Fibroblast of the aortic adventitia (primary cell): ENCODE results near the gene CTDSP1. TPM values are rescaled to one million over a fixed set of nuclear protein-coding genes. Genes with fewer than 3 reads are reported as not detected.
A peak's percentile ranks its signal among the peaks of the same experiment; 100 is the strongest.

Experiments used
- DNase-seq: peaks from one replicate; pipeline ENCODE4 v3.0.0-alpha.2; 2010; ENCODE audit warnings: low read depth
- H3K4me3 ChIP-seq: 2 replicates; pipeline ENCODE4 v1.5.1; 2011; ENCODE audit warnings: low read depth, mild to moderate bottlenecking, control low read depth, low read length, moderate library complexity
- small RNA-seq: library from RNA; depleted of rRNA; stranded (forward); fragments of <200 nt; gene quantifications from one replicate; pipeline ENCODE3, GENCODE V24; 2012
- total RNA-seq: library from RNA; depleted of rRNA; stranded (reverse); fragments of >200 nt; gene quantifications from 2 replicates; pipeline ENCODE4 v1.2.3, GENCODE V29; 2012; ENCODE audit warnings: low replicate concordance
- TF ChIP-seq, protein P1 (sequence below): IDR thresholded peaks from 2 replicates; pipeline ENCODE4 v1.5.1; 2011; ENCODE audit warnings: mild to moderate bottlenecking, low read length, control low read depth, inconsistent platforms; ENCODE audit not compliant: insufficient read depth

CTDSP1 gene
- total RNA-seq, 1 donor: 70.4 TPM

- no peak for DNase-seq
- TF ChIP-seq, protein P1, sequence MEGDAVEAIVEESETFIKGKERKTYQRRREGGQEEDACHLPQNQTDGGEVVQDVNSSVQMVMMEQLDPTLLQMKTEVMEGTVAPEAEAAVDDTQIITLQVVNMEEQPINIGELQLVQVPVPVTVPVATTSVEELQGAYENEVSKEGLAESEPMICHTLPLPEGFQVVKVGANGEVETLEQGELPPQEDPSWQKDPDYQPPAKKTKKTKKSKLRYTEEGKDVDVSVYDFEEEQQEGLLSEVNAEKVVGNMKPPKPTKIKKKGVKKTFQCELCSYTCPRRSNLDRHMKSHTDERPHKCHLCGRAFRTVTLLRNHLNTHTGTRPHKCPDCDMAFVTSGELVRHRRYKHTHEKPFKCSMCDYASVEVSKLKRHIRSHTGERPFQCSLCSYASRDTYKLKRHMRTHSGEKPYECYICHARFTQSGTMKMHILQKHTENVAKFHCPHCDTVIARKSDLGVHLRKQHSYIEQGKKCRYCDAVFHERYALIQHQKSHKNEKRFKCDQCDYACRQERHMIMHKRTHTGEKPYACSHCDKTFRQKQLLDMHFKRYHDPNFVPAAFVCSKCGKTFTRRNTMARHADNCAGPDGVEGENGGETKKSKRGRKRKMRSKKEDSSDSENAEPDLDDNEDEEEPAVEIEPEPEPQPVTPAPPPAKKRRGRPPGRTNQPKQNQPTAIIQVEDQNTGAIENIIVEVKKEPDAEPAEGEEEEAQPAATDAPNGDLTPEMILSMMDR: no peak
- no peak overlapping the region for H3K4me3 ChIP-seq
These were observed 45.2 kb downstream of the CTDSP1 start for GRCh38 chr2:218444692-218445357.

DNA sequence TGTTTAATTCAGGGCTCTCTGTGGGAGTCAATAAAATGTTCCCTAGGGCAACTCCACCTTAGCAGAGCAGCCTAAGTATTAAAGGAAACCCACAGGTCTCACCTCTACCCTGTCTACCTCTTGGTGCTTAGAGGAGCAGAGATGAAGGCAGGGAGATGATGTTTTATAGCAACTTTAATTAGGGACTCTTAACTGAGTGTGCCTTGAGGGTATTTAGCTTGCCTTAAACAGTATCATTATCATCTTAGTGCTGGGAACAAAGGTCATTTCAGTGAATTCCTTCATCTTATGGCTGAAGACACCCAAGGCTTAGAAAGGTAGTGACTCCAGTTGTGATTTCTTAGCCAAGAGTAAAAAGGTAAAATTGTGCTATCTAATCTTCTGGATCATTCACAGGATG is 45.9 kb downstream of the CTDSP1 start:
- no peak for DNase-seq
- no peak overlapping the region for H3K4me3 ChIP-seq
- TF ChIP-seq, protein P1: no peak

GRCh38 chr2:218446547-218446946 is 46.9 kb downstream of the CTDSP1 start:
- TF ChIP-seq, protein P1: no peak
- DNase-seq: no peak
- H3K4me3 ChIP-seq: no peak overlapping the region

- DNase-seq: no peak
- H3K4me3 ChIP-seq: no peak overlapping the region
These were observed 47.4 kb downstream of the CTDSP1 start for GRCh38 chr2:218447072-218447471.

GRCh38 chr2:218448934-218449333 is 49.3 kb downstream of the CTDSP1 start:
- peak; percentile 5 for DNase-seq
- H3K4me3 ChIP-seq: no peak overlapping the region
- TF ChIP-seq, protein P1: no peak

More at GRCh38 chr2:218447072-218447471, 47.4 kb downstream of the CTDSP1 start:
- TF ChIP-seq, protein P1: no peak

- DNase-seq: no peak
- H3K4me3 ChIP-seq: no peak overlapping the region
- TF ChIP-seq, protein P1: no peak
These were observed 52.4 kb downstream of the CTDSP1 start for GRCh38 chr2:218452079-218452478.

Small RNAs within 50 kb of the gene (small RNA-seq; reads per million reads assigned to genes)
- gene MIR26B: 1,212 reads per million, percentile 99 among the genes with 10 or more reads in this experiment

Other genes starting within 250 kb of the CTDSP1 start
- not detected in 2 replicates for gene CXCR1, start 232.9 kb upstream of the CTDSP1 start, total RNA-seq
- 121 and 368 TPM in 2 replicates for gene ARPC2, start 182.7 kb upstream of the CTDSP1 start, total RNA-seq
- gene GPBAR1, start 138.9 kb upstream of the CTDSP1 start, total RNA-seq: 0.27 TPM in 1 of 2 replicates, not detected in the other
- 64.4 and 262 TPM in 2 replicates for gene AAMP, start 129.7 kb upstream of the CTDSP1 start, total RNA-seq
- gene PNKD, start 129.3 kb upstream of the CTDSP1 start, total RNA-seq: 17.4 and 27.2 TPM in 2 replicates
- 107 and 185 TPM in 2 replicates for gene TMBIM1, start 107.4 kb upstream of the CTDSP1 start, total RNA-seq
- gene CATIP, start 43.0 kb upstream of the CTDSP1 start, total RNA-seq: not detected in 2 replicates
- 0.09 and 0.33 TPM in 2 replicates for gene SLC11A1, start 17.6 kb upstream of the CTDSP1 start, total RNA-seq
- gene VIL1, start 19.3 kb downstream of the CTDSP1 start, total RNA-seq: not detected in 2 replicates
- 14.8 and 16.1 TPM in 2 replicates for gene USP37, start 168.5 kb downstream of the CTDSP1 start, total RNA-seq
- 32.9 and 77.0 TPM in 2 replicates for gene CNOT9, start 169.0 kb downstream of the CTDSP1 start, total RNA-seq
- gene PLCD4, start 208.0 kb downstream of the CTDSP1 start, total RNA-seq: 1.2 and 6.4 TPM in 2 replicates